ENCODE data around the gene GNAL.

- no peak for TF ChIP-seq CTCF (conservative IDR thresholded peaks at IDR 0.05; ENCODE audit: low read depth, low read length)
- no peak for TF ChIP-seq EZH2 (IDR thresholded peaks at IDR 0.05; ENCODE audit: low read length, unreplicated experiment)
- TF ChIP-seq EZH2phosphoT487 (IDR thresholded peaks at IDR 0.05; ENCODE audit: borderline replicate concordance, low read length): no peak
Observed at GRCh38 chr18:11669271-11669947, 19.7 kb upstream of the GNAL start.
